MCF 10A (cell line): ENCODE data around the gene CACNA2D2. TPM values are rescaled to one million over a fixed set of nuclear protein-coding genes. Genes with fewer than 3 reads are reported as not detected.
"Not testable (repeated sequence)": the region's sequence is repeated elsewhere in the genome, so short reads cannot be mapped to it uniquely, and the experiment has no call there.

Source experiments
- BruUV-seq: library from RNA; stranded (reverse); fragments of 400-500 nt; replicated peaks from 2 replicates; lab custom pipeline; 2021; lab: Mats Ljungman, UMichigan
- CTCF ChIA-PET: fragments of 300-600 bp; sonication (Branson Sonifier 250); formaldehyde crosslinking; extraction: SDS; loops from one replicate; lab custom pipeline; 2021; ENCODE audit warnings: antibody characterized with exemption, inconsistent platforms; lab: Yijun Ruan, JAX
- POLR2A ChIA-PET: fragments of 300-600, 350-650 bp; sonication (Branson Sonifier 250); formaldehyde crosslinking; extraction: SDS; loops from one replicate; lab custom pipeline; 2020; ENCODE audit warnings: antibody characterized with exemption, inconsistent platforms; lab: Yijun Ruan, JAX
- DNase-seq: peaks from one replicate; pipeline ENCODE4 v3.0.0-alpha.2; 2018; ENCODE audit not compliant: unreplicated experiment
- H3K27ac Mint-ChIP-seq: one replicate; pipeline ENCODE4 v1.8.0; 2022; ENCODE audit warnings: mild to moderate bottlenecking, low read depth, mixed read lengths; ENCODE audit not compliant: unreplicated experiment
- H3K27me3 Mint-ChIP-seq: one replicate; pipeline ENCODE4 v1.8.0; 2022; ENCODE audit warnings: mixed read lengths; ENCODE audit not compliant: insufficient read depth, unreplicated experiment
- H3K36me3 Mint-ChIP-seq: one replicate; pipeline ENCODE4 v1.8.0; 2022; ENCODE audit warnings: mild to moderate bottlenecking, moderate library complexity, mixed read lengths; ENCODE audit not compliant: insufficient read depth, unreplicated experiment
- H3K4me1 Mint-ChIP-seq: one replicate; pipeline ENCODE4 v1.8.0; 2022; ENCODE audit warnings: mixed read lengths; ENCODE audit not compliant: insufficient read depth, unreplicated experiment
- H3K4me3 Mint-ChIP-seq: one replicate; pipeline ENCODE4 v1.8.0; 2022; ENCODE audit warnings: mild to moderate bottlenecking, moderate library complexity, mixed read lengths; ENCODE audit not compliant: unreplicated experiment
- H3K9me3 Mint-ChIP-seq: one replicate; pipeline ENCODE4 v1.8.0; 2022; ENCODE audit warnings: mixed read lengths; ENCODE audit not compliant: unreplicated experiment
- intact Hi-C: fragments of 100-400 bp; cut with micrococcal nuclease; formaldehyde crosslinking; loops from 2 replicates; pipeline ENCODE4 v1.14.1; 2022
- total RNA-seq: library from RNA; stranded (reverse); gene quantifications from 2 replicates; pipeline ENCODE4 v1.2.3, GENCODE V29; 2022
- TF ChIP-seq, protein P1 (sequence below): fragments of 200-600 bp; IDR thresholded peaks from one replicate; pipeline ENCODE4 v1.8.0; 2022; ENCODE audit warnings: antibody characterized with exemption, mild to moderate bottlenecking; ENCODE audit not compliant: unreplicated experiment

The CACNA2D2 gene
- total RNA-seq, 1 experiment from 2014 or later, result not detected

DNA sequence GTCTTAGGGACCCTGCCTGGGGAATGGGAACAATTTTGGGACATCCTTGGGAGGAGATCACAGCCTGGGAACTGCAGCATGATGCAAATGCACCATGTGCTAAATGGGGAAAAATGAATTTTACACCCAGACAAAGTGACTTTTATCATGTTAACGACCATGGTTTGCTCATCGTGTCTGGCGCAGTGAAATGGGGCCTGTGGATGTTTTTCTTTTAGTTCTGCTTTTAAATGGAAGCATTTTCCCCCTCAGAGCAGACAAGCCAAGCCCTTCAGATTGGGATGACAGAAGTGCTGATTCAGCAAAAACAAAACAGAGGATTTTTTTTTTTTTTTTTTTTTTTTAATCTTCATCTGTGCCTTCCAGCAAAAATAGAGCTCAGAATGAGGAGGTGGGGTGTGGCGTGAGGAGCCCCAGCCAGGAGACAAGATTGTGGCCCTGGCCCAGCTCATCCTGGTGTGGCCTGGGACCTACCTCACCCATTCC is 14.3 kb upstream of the CACNA2D2 start:
- H3K27me3 Mint-ChIP-seq, result peaks cover 39% of the 10 kb centered on the region
- CTCF ChIA-PET, result interaction anchor here (0.5 to 2.5 kb wide), 9 partner anchors 10 to 1597 kb away, joined by 3 to 8 read pairs (median 4); no protein-coding TSS in a partner anchor
- H3K27ac Mint-ChIP-seq, result no peak overlapping the region
- no peaks in the 10 kb centered on the region for H3K36me3 Mint-ChIP-seq
- no peaks in the 10 kb centered on the region for H3K9me3 Mint-ChIP-seq
- POLR2A ChIA-PET, result no interaction called here
- intact Hi-C loops, result loop anchor here (2.0 kb wide), 1 partner anchor 25 kb away; no protein-coding TSS in a partner anchor
- DNase-seq, result no peak
- TF ChIP-seq, protein P1, sequence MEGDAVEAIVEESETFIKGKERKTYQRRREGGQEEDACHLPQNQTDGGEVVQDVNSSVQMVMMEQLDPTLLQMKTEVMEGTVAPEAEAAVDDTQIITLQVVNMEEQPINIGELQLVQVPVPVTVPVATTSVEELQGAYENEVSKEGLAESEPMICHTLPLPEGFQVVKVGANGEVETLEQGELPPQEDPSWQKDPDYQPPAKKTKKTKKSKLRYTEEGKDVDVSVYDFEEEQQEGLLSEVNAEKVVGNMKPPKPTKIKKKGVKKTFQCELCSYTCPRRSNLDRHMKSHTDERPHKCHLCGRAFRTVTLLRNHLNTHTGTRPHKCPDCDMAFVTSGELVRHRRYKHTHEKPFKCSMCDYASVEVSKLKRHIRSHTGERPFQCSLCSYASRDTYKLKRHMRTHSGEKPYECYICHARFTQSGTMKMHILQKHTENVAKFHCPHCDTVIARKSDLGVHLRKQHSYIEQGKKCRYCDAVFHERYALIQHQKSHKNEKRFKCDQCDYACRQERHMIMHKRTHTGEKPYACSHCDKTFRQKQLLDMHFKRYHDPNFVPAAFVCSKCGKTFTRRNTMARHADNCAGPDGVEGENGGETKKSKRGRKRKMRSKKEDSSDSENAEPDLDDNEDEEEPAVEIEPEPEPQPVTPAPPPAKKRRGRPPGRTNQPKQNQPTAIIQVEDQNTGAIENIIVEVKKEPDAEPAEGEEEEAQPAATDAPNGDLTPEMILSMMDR, result no peak
- BruUV-seq, result no TSS peak
- no peaks in the 10 kb centered on the region for H3K4me1 Mint-ChIP-seq
- H3K4me3 Mint-ChIP-seq, result no peak overlapping the region

DNA sequence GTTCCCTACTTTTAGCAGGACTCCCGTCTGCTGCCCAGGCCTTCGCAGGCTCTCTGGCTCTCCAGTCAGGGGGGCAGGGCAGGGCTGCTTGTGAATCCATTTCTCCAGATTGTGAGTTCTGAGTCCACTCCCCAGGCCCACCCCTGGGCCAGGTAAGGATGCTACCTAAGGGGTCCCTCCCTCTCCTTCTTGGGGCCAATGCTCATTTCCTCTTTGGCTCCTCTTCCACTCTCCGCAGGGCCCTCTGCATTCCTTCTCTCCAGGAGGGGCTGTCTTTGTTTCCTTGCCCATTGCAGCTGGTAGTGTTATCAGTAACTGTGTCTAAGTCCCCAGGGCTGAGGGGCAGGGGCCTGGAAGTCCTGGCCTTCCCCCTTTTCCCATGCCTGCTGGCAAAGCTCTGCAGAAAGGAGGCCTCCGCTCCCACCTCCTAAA is 13.0 kb upstream of the CACNA2D2 start:
- Mint-ChIP-seq H3K9me3 (no peaks in the 10 kb centered on the region), H3K27me3 (peaks cover 38% of the 10 kb centered on the region), H3K4me1 (no peaks in the 10 kb centered on the region), H3K36me3 (no peaks in the 10 kb centered on the region), H3K4me3 (no peak overlapping the region), H3K27ac (no peak overlapping the region)
- TF ChIP-seq, protein P1, result no peak
- ChIA-PET CTCF (interaction anchor here (1.2 to 1.8 kb wide), 4 partner anchors 26 to 100 kb away, joined by 3 to 6 read pairs (median 4); no protein-coding TSS in a partner anchor), POLR2A (no interaction called here)
- no peak for DNase-seq
- BruUV-seq, result no TSS peak
- intact Hi-C loops, result no loop called here

DNA sequence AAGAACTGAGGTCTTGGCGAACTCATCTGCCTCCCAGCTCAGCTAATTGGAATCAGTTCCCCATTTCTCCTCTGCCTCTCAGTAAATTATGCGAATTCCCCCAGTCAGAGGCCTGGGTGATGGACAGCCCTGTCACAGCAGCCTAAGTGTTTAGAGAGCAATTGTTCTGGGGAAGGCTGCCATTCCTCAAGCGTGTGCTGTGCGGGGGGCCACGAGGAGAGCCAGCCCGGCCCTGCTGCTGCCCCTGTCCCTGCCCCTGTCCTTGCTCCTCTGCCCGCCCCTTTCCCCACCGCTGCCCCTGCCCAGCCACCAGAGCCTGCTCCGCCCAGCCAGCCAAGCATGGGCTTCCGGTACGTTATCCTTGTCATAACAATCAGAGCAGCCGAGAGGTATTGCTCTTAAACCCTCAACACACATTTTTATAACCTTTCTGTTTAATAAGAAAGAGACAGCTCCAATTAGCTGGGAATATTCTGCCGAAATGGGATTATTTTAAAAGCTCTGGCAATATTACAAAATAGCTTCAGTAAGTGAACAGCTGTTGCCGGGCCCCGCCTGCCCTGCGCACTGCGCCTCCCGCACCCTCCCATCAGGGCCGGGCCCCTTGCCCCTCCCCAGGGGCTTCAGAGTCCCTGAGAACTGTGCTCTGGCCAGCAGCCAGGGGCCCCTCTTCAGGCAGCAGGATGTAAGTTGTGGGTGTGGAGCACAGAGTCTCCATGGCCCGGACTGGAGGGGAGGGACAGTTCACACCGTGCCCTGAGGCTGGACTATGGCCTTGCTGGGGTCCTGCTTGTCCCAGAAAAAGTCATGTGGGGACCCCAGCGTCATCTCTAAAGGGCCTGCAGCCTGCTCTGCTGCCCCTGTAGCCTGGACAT is 12.4 kb upstream of the CACNA2D2 start:
- H3K27ac Mint-ChIP-seq, result no peak overlapping the region
- TF ChIP-seq, protein P1, result no peak
- ChIA-PET CTCF (interaction anchor here (1.2 to 1.8 kb wide), 2 partner anchors 34 to 99 kb away, joined by 3 to 6 read pairs; no protein-coding TSS in a partner anchor), POLR2A (no interaction called here)
- no peaks in the 10 kb centered on the region for H3K9me3 Mint-ChIP-seq
- H3K27me3 Mint-ChIP-seq, result peaks cover 38% of the 10 kb centered on the region
- no peak overlapping the region for H3K4me3 Mint-ChIP-seq
- no peaks in the 10 kb centered on the region for H3K4me1 Mint-ChIP-seq
- H3K36me3 Mint-ChIP-seq, result no peaks in the 10 kb centered on the region
- DNase-seq, result no peak
- no TSS peak for BruUV-seq
- intact Hi-C loops, result no loop called here

DNA sequence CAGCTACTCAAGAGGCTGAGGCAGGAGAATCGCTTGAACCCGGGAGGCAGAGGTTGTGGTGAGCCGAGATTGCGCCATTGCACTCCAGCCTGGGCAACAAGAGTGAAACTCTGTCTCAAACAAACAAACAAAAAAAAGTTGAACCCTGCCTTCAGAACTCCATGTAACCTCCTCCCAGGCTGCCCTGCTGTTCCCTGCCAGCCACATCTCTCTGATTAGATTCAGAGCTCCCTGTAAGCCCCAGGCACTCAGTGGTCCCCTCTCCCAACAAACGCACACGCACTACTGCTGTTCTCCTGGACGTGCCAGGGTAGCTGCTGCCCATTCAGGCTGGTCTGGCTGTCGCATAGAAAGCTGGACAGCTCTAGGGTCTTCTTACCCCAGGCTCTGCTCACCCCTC is 9.5 kb upstream of the CACNA2D2 start:
- CTCF ChIA-PET, result interaction anchor here (1.1 to 1.4 kb wide), 2 partner anchors 16 to 27 kb away, joined by 3 read pairs; no protein-coding TSS in a partner anchor
- DNase-seq, BruUV-seq, H3K4me1 Mint-ChIP-seq, POLR2A ChIA-PET, intact Hi-C loops, H3K36me3 Mint-ChIP-seq, H3K27ac Mint-ChIP-seq, H3K9me3 Mint-ChIP-seq, H3K4me3 Mint-ChIP-seq: not testable (repeated sequence)
- H3K27me3 Mint-ChIP-seq, result peaks cover 45% of the 10 kb centered on the region
